GM18858 (cell line): ENCODE data around the gene WDR33.
A peak's percentile ranks its signal among the peaks of the same experiment; 100 is the strongest.
"Not testable (repeated sequence)": the region's sequence is repeated elsewhere in the genome, so short reads cannot be mapped to it uniquely, and the experiment has no call there.

Experiments
- ATAC-seq: cut with Tn5 transposase; IDR thresholded peaks from one replicate; pipeline ENCODE4 v1.9.1; 2021; ENCODE audit not compliant: unreplicated experiment

WDR33 gene

GRCh38 chr2:127811397-127812321 lies 688 bp upstream of the WDR33 start:
- peak; percentile 31 for ATAC-seq

GRCh38 chr2:127810156-127810618 lies 784 bp downstream of the WDR33 start:
- peak; percentile 10 for ATAC-seq

- ATAC-seq, result no peak
These were observed 3.2 kb downstream of the WDR33 start for GRCh38 chr2:127807678-127808353.

GRCh38 chr2:127806860-127807259 lies 4.1 kb downstream of the WDR33 start:
- not testable (repeated sequence) for ATAC-seq

GRCh38 chr2:127805491-127805890 lies 5.5 kb downstream of the WDR33 start:
- ATAC-seq, result no peak

- ATAC-seq, result no peak
These were observed 11.0 kb downstream of the WDR33 start for GRCh38 chr2:127799926-127800325.

- ATAC-seq, result no peak
These were observed 14.6 kb downstream of the WDR33 start for GRCh38 chr2:127796389-127796788.

- not testable (repeated sequence) for ATAC-seq
These were observed 16.1 kb downstream of the WDR33 start for GRCh38 chr2:127794901-127795300.

GRCh38 chr2:127792805-127793204 lies 18.2 kb downstream of the WDR33 start:
- ATAC-seq, result no peak

- ATAC-seq, result no peak
These were observed 20.1 kb downstream of the WDR33 start for GRCh38 chr2:127790694-127791529.

- no peak for ATAC-seq
These were observed 24.7 kb downstream of the WDR33 start for GRCh38 chr2:127786048-127786809.

- no peak for ATAC-seq
These were observed 25.9 kb downstream of the WDR33 start for GRCh38 chr2:127784965-127785518.

- no peak for ATAC-seq
These were observed 27.9 kb downstream of the WDR33 start for GRCh38 chr2:127783101-127783500.

- ATAC-seq, result no peak
These were observed 32.1 kb downstream of the WDR33 start for GRCh38 chr2:127778850-127779249.

- no peak for ATAC-seq
These were observed 32.5 kb downstream of the WDR33 start for GRCh38 chr2:127778447-127778846.

- no peak for ATAC-seq
These were observed 34.7 kb downstream of the WDR33 start for GRCh38 chr2:127776122-127776780.

- ATAC-seq, result no peak
These were observed 39.2 kb downstream of the WDR33 start for GRCh38 chr2:127771756-127772155.

GRCh38 chr2:127770973-127771735 lies 39.8 kb downstream of the WDR33 start:
- ATAC-seq, result no peak

GRCh38 chr2:127770534-127770933 lies 40.4 kb downstream of the WDR33 start:
- ATAC-seq, result not testable (repeated sequence)
